GM12892 (cell line): ENCODE results near the gene RHBDL1.

Source experiments
- DNase-seq: peaks from one replicate; pipeline ENCODE4 v3.0.0; 2011; ENCODE audit not compliant: insufficient read length
- FAIRE-seq: peaks from 2 replicates; lab custom pipeline; 2011; peaks lifted over from hg19 to GRCh38; lab: Jason Lieb, UNC
- POLR2A ChIP-seq: IDR thresholded peaks from 2 replicates; pipeline ENCODE4 v1.6.1; 2011; ENCODE audit warnings: low read depth, low read length, control low read depth
- POLR2AphosphoS5 ChIP-seq: IDR thresholded peaks from 2 replicates; pipeline ENCODE4 v1.6.1; 2011; ENCODE audit warnings: low read depth, low read length, control low read depth
- TAF1 ChIP-seq: IDR thresholded peaks from 2 replicates; pipeline ENCODE4 v1.6.1; 2011; ENCODE audit warnings: low read depth, mild to moderate bottlenecking, control low read depth, low read length, borderline replicate concordance

The RHBDL1 gene

GRCh38 chr16:678858-679813 lies 3.7 kb downstream of the RHBDL1 start:
- TF ChIP-seq POLR2A (no peak), TAF1 (no peak), POLR2AphosphoS5 (no peak)
- FAIRE-seq (peak; percentile 48), DNase-seq (no peak)

- TF ChIP-seq TAF1 (no peak; the same call in 1 of the 2 replicates), POLR2AphosphoS5 (0 out of 2 replicates have a peak, but pooled peaks have one; percentile 43), POLR2A (peak; percentile 84; the same call in 1 of the 2 replicates)
- DNase-seq, result peak; percentile 84
- FAIRE-seq, result peak; percentile 98
Measured at GRCh38 chr16:679814-680624, 4.5 kb downstream of the RHBDL1 start, which contains the start of gene STUB1. Gene STUB1, plus strand, starts transcription at chr16:680410. Its CDS starts 116 bp downstream, at chr16:680526.

GRCh38 chr16:680625-680945 lies 5.1 kb downstream of the RHBDL1 start:
- no peak for TF ChIP-seq POLR2AphosphoS5
- TF ChIP-seq TAF1, result no peak
- TF ChIP-seq POLR2A, result no peak
- no peak for DNase-seq
- no peak for FAIRE-seq

- FAIRE-seq (peak; percentile 75), DNase-seq (no peak)
- TF ChIP-seq POLR2AphosphoS5 (no peak; the same call in 1 of the 2 replicates), TAF1 (no peak), POLR2A (no peak)
Measured at GRCh38 chr16:680967-681745, 5.7 kb downstream of the RHBDL1 start.

- DNase-seq (no peak), FAIRE-seq (no peak)
- TF ChIP-seq TAF1, result no peak
- peak; percentile 60; the same call in 1 of the 2 replicates for TF ChIP-seq POLR2AphosphoS5
Measured at GRCh38 chr16:681746-682427, 6.4 kb downstream of the RHBDL1 start.

GRCh38 chr16:682493-683395 lies 7.3 kb downstream of the RHBDL1 start:
- TF ChIP-seq POLR2A, result no peak
- TF ChIP-seq POLR2AphosphoS5, result no peak
- no peak for DNase-seq
- no peak for FAIRE-seq

- no peak for FAIRE-seq
- no peak for TF ChIP-seq POLR2AphosphoS5
- TF ChIP-seq TAF1, result no peak
- no peak for TF ChIP-seq POLR2A
- DNase-seq, result no peak
Measured at GRCh38 chr16:683396-684070, 8.1 kb downstream of the RHBDL1 start.

- FAIRE-seq, result peak; percentile 97
- TF ChIP-seq POLR2AphosphoS5, result peak; percentile 90
- TF ChIP-seq TAF1, result peak; percentile 85
- TF ChIP-seq POLR2A, result peak; percentile 97
Measured at GRCh38 chr16:684071-684794, 8.8 kb downstream of the RHBDL1 start, which contains the start of gene JMJD8. Gene JMJD8, minus strand, starts transcription at chr16:684334. Its CDS starts 15 bp downstream, at chr16:684319.

More at GRCh38 chr16:684071-684794, 8.8 kb downstream of the RHBDL1 start, which contains the start of gene JMJD8:
- peak; percentile 100 for DNase-seq
